HG02588 (cell line): ENCODE measurements around the gene KIAA2012.

Source experiments
- ATAC-seq: cut with Tn5 transposase; IDR thresholded peaks from one replicate; pipeline ENCODE4 v1.9.1; 2021; ENCODE audit warnings: mild to moderate bottlenecking, moderate library complexity; ENCODE audit not compliant: unreplicated experiment

Gene KIAA2012

GRCh38 chr2:202141329-202141947, 68.4 kb downstream of the KIAA2012 start:
- ATAC-seq = no peak

- no peak for ATAC-seq
Measured at GRCh38 chr2:202142540-202142939, 69.5 kb downstream of the KIAA2012 start.

- ATAC-seq = no peak
Measured at GRCh38 chr2:202147775-202148174, 74.7 kb downstream of the KIAA2012 start.

- ATAC-seq = no peak
Measured at GRCh38 chr2:202148515-202149154, 75.6 kb downstream of the KIAA2012 start.

GRCh38 chr2:202149155-202149762, 76.2 kb downstream of the KIAA2012 start:
- ATAC-seq = no peak

GRCh38 chr2:202149936-202150335, 76.9 kb downstream of the KIAA2012 start:
- ATAC-seq = no peak

- no peak for ATAC-seq
Measured at GRCh38 chr2:202152104-202152715, 79.2 kb downstream of the KIAA2012 start.

GRCh38 chr2:202154613-202155012, 81.6 kb downstream of the KIAA2012 start:
- ATAC-seq = no peak

- no peak for ATAC-seq
Measured at GRCh38 chr2:202157211-202157990, 84.3 kb downstream of the KIAA2012 start.

GRCh38 chr2:202158796-202159195, 85.7 kb downstream of the KIAA2012 start:
- ATAC-seq = no peak

- ATAC-seq = no peak
Measured at GRCh38 chr2:202161151-202161835, 88.2 kb downstream of the KIAA2012 start.

- no peak for ATAC-seq
Measured at GRCh38 chr2:202164411-202164810, 91.4 kb downstream of the KIAA2012 start.

GRCh38 chr2:202165208-202165607, 92.2 kb downstream of the KIAA2012 start:
- ATAC-seq = no peak

GRCh38 chr2:202165945-202166344, 92.9 kb downstream of the KIAA2012 start:
- no peak for ATAC-seq

- ATAC-seq = no peak
Measured at GRCh38 chr2:202169131-202169530, 96.1 kb downstream of the KIAA2012 start.

- no peak for ATAC-seq
Measured at GRCh38 chr2:202169832-202170424, 96.9 kb downstream of the KIAA2012 start.

GRCh38 chr2:202171241-202171825, 98.3 kb downstream of the KIAA2012 start:
- no peak for ATAC-seq

- peak; percentile 80 for ATAC-seq
Measured at GRCh38 chr2:202172439-202173211, 99.6 kb downstream of the KIAA2012 start.

- ATAC-seq = peak; percentile 49
Measured at GRCh38 chr2:202178346-202178958, 105.4 kb downstream of the KIAA2012 start.
